DOHH2 (cell line): ENCODE data around the gene IFIT2.

ENCODE experiments used
- EZH2phosphoT487 ChIP-seq: fragments of 200-600 bp; sonication (generic); IDR thresholded peaks from 2 replicates; pipeline ENCODE4 v1.6.1; 2017; ENCODE audit warnings: borderline replicate concordance, mild to moderate bottlenecking, antibody characterized with exemption, low read length, moderate library complexity, mixed read lengths
- TF ChIP-seq, protein P1 (sequence below): fragments of 200-600 bp; sonication (generic); IDR thresholded peaks from one replicate; pipeline ENCODE4 v1.5.1; 2014; ENCODE audit warnings: antibody characterized with exemption, mild to moderate bottlenecking, low read depth, low read length; ENCODE audit not compliant: poor library complexity, severe bottlenecking

DNA sequence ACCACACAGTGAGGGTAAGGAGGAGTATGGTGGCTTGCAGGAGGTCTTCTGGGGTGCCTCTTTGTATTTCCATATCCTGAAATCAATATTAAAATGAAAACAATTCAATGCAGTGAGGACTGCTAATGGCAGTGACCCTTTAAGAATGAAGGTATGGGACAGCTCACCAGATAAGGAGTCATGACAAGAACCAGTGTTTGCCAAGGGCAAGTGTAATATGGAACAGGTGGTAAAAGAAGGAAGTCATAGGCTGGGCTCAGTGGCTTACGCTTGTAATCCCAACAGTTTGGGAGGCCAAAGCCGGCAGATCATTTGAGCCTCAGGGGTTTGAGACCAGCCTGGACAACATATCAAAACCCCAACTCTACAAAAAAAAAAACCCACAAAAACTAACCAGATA, 30.3 kb upstream of the IFIT2 start:
- TF ChIP-seq, protein P1, sequence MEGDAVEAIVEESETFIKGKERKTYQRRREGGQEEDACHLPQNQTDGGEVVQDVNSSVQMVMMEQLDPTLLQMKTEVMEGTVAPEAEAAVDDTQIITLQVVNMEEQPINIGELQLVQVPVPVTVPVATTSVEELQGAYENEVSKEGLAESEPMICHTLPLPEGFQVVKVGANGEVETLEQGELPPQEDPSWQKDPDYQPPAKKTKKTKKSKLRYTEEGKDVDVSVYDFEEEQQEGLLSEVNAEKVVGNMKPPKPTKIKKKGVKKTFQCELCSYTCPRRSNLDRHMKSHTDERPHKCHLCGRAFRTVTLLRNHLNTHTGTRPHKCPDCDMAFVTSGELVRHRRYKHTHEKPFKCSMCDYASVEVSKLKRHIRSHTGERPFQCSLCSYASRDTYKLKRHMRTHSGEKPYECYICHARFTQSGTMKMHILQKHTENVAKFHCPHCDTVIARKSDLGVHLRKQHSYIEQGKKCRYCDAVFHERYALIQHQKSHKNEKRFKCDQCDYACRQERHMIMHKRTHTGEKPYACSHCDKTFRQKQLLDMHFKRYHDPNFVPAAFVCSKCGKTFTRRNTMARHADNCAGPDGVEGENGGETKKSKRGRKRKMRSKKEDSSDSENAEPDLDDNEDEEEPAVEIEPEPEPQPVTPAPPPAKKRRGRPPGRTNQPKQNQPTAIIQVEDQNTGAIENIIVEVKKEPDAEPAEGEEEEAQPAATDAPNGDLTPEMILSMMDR = no peak
- TF ChIP-seq EZH2phosphoT487 = no peak
